SK-N-DZ (cell line): ENCODE results near the gene MBNL3.
"Not testable (repeated sequence)": the region's sequence is repeated elsewhere in the genome, so short reads cannot be mapped to it uniquely, and the experiment has no call there.

ENCODE experiments used
- DNase-seq: peaks from one replicate; pipeline ENCODE4 v3.0.0-alpha.2; 2015; ENCODE audit warnings: low spot score

Gene MBNL3

GRCh38 chrX:132480581-132481203 lies 8.1 kb downstream of the MBNL3 start:
- no peak for DNase-seq

GRCh38 chrX:132474544-132475248 lies 14.1 kb downstream of the MBNL3 start:
- DNase-seq: no peak

GRCh38 chrX:132472397-132472796 lies 16.4 kb downstream of the MBNL3 start:
- DNase-seq: no peak

- no peak for DNase-seq
These were observed 18.0 kb downstream of the MBNL3 start for GRCh38 chrX:132470831-132471230.

GRCh38 chrX:132470179-132470578 lies 18.7 kb downstream of the MBNL3 start:
- no peak for DNase-seq

- DNase-seq: no peak
These were observed 20.4 kb downstream of the MBNL3 start for GRCh38 chrX:132468454-132468853.

GRCh38 chrX:132467989-132468388 lies 20.8 kb downstream of the MBNL3 start:
- no peak for DNase-seq

GRCh38 chrX:132467026-132467425 lies 21.8 kb downstream of the MBNL3 start:
- DNase-seq: no peak

- DNase-seq: no peak
These were observed 25.4 kb downstream of the MBNL3 start for GRCh38 chrX:132463411-132463810.

GRCh38 chrX:132461886-132462285 lies 27.0 kb downstream of the MBNL3 start:
- DNase-seq: no peak

- DNase-seq: no peak
These were observed 35.8 kb downstream of the MBNL3 start for GRCh38 chrX:132452911-132453550.

GRCh38 chrX:132445909-132446308 lies 42.9 kb downstream of the MBNL3 start:
- DNase-seq: not testable (repeated sequence)

- no peak for DNase-seq
These were observed 43.9 kb downstream of the MBNL3 start for GRCh38 chrX:132444936-132445335.

GRCh38 chrX:132443196-132444135 lies 45.4 kb downstream of the MBNL3 start:
- no peak for DNase-seq

GRCh38 chrX:132442691-132443090 lies 46.1 kb downstream of the MBNL3 start:
- DNase-seq: no peak

- DNase-seq: no peak
These were observed 53.6 kb downstream of the MBNL3 start for GRCh38 chrX:132435222-132435621.

GRCh38 chrX:132433551-132433950 lies 55.3 kb downstream of the MBNL3 start:
- DNase-seq: no peak

- no peak for DNase-seq
These were observed 55.8 kb downstream of the MBNL3 start for GRCh38 chrX:132433001-132433400.

- no peak for DNase-seq
These were observed 59.9 kb downstream of the MBNL3 start for GRCh38 chrX:132428896-132429295.

GRCh38 chrX:132426695-132427281 lies 62.0 kb downstream of the MBNL3 start:
- DNase-seq: no peak

GRCh38 chrX:132425744-132426318 lies 63.0 kb downstream of the MBNL3 start:
- no peak for DNase-seq
